WTC11 (cell line): ENCODE results near the gene QKI.

Source experiments
- AFF4 ChIP-seq: sonication (generic); formaldehyde crosslinking; IDR thresholded peaks from 2 replicates; pipeline ENCODE4 v1.8.1; 2023; ENCODE audit warnings: mild to moderate bottlenecking, missing genetic modification reagents, borderline replicate concordance
- ELF4 ChIP-seq: sonication (generic); formaldehyde crosslinking; IDR thresholded peaks from 2 replicates; pipeline ENCODE4 v1.8.1; 2022; ENCODE audit warnings: low read depth, mild to moderate bottlenecking, moderate library complexity, missing genetic modification reagents
- ESRRA ChIP-seq: sonication (generic); formaldehyde crosslinking; IDR thresholded peaks from 2 replicates; pipeline ENCODE4 v1.8.1; 2022; ENCODE audit warnings: mild to moderate bottlenecking, missing genetic modification reagents, borderline replicate concordance
- ETV6 ChIP-seq: sonication (generic); formaldehyde crosslinking; IDR thresholded peaks from 2 replicates; pipeline ENCODE4 v1.8.1; 2022; ENCODE audit warnings: mild to moderate bottlenecking, missing genetic modification reagents
- FOXP1 ChIP-seq: sonication (generic); formaldehyde crosslinking; IDR thresholded peaks from 2 replicates; pipeline ENCODE4 v1.8.0; 2022; ENCODE audit warnings: missing genetic modification reagents, mild to moderate bottlenecking, moderate library complexity, borderline replicate concordance
- NFYB ChIP-seq: sonication (generic); formaldehyde crosslinking; conservative IDR thresholded peaks from 2 replicates; pipeline ENCODE4 v1.8.0; 2022; ENCODE audit warnings: low read depth, missing genetic modification reagents
- USF2 ChIP-seq: sonication (generic); formaldehyde crosslinking; IDR thresholded peaks from 2 replicates; pipeline ENCODE4 v1.8.1; 2023; ENCODE audit warnings: mild to moderate bottlenecking, missing genetic modification reagents, moderate library complexity
- TF ChIP-seq, protein P1 (sequence below): fragments of 200-600 bp; IDR thresholded peaks from 2 replicates; pipeline ENCODE4 v1.8.0; 2022; ENCODE audit warnings: antibody characterized with exemption
- TF ChIP-seq, protein P2 (sequence below): sonication (generic); formaldehyde crosslinking; IDR thresholded peaks from 2 replicates; pipeline ENCODE4 v1.8.1; 2022; ENCODE audit warnings: low read depth, mild to moderate bottlenecking, moderate library complexity, missing genetic modification reagents, borderline replicate concordance
- TF ChIP-seq, protein P3 (sequence below): sonication (generic); formaldehyde crosslinking; IDR thresholded peaks from 2 replicates; pipeline ENCODE4 v1.8.0; 2023; ENCODE audit warnings: missing genetic modification reagents

DNA sequence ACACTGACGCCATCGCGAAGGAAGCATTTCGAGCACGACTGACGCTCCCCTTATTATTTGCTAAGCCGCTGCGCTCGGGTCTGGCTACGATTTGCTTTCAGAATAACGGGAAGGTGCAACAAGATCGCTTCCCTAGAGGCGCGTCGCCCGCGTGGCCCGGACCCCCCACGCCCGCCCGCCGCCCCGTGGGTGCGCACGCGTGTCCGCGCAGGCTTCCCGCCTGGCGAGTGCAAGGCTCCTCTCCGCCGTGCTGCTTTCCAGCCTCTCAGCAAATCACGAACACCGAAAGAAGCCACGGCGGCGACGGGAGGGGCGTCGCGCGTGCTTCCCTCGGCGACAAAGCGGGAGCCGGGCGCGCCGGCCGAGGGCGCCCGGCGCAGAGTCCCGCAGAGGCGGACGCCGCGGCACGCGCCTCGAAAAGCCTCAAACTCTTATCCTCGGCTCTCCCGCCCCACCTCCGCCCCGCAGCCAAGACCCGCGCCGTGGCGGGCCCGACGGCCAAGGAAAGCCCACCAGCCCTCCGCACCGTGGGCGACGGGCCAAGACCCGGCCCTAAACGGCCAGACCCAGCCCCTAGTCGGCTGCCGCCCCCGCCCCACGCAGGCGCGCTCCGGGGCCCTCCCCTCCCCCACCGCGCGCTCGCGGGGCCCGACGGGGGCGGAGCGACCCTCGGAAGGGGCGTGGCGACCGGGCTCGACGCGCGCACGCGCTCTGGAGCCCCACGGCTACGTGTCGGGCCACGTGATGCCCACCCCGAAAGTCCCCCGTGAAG lies 987 bp upstream of the QKI start:
- TF ChIP-seq, protein P1, sequence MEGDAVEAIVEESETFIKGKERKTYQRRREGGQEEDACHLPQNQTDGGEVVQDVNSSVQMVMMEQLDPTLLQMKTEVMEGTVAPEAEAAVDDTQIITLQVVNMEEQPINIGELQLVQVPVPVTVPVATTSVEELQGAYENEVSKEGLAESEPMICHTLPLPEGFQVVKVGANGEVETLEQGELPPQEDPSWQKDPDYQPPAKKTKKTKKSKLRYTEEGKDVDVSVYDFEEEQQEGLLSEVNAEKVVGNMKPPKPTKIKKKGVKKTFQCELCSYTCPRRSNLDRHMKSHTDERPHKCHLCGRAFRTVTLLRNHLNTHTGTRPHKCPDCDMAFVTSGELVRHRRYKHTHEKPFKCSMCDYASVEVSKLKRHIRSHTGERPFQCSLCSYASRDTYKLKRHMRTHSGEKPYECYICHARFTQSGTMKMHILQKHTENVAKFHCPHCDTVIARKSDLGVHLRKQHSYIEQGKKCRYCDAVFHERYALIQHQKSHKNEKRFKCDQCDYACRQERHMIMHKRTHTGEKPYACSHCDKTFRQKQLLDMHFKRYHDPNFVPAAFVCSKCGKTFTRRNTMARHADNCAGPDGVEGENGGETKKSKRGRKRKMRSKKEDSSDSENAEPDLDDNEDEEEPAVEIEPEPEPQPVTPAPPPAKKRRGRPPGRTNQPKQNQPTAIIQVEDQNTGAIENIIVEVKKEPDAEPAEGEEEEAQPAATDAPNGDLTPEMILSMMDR, result no peak
- TF ChIP-seq ESRRA (CRISPR knock-in tag) (peak; percentile 19; the same call in 1 of the 2 replicates), ETV6 (CRISPR knock-in tag) (peak; percentile 51; the same call in 1 of the 2 replicates), FOXP1 (peak; percentile 73), ELF4 (CRISPR knock-in tag) (peak; percentile 72; the same call in 1 of the 2 replicates), USF2 (peak; percentile 94), NFYB (CRISPR knock-in tag) (no peak; the same call in 1 of the 2 replicates), AFF4 (CRISPR knock-in tag) (no peak)
- TF ChIP-seq, protein P2, sequence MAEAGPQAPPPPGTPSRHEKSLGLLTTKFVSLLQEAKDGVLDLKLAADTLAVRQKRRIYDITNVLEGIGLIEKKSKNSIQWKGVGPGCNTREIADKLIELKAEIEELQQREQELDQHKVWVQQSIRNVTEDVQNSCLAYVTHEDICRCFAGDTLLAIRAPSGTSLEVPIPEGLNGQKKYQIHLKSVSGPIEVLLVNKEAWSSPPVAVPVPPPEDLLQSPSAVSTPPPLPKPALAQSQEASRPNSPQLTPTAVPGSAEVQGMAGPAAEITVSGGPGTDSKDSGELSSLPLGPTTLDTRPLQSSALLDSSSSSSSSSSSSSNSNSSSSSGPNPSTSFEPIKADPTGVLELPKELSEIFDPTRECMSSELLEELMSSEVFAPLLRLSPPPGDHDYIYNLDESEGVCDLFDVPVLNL (CRISPR knock-in tag), result no peak
- TF ChIP-seq, protein P3, sequence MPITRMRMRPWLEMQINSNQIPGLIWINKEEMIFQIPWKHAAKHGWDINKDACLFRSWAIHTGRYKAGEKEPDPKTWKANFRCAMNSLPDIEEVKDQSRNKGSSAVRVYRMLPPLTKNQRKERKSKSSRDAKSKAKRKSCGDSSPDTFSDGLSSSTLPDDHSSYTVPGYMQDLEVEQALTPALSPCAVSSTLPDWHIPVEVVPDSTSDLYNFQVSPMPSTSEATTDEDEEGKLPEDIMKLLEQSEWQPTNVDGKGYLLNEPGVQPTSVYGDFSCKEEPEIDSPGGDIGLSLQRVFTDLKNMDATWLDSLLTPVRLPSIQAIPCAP (CRISPR knock-in tag), result peak; percentile 70; the same call in 1 of the 2 replicates
